ENCODE results near the gene AHNAK2. TPM values are rescaled to one million over a fixed set of nuclear protein-coding genes. Genes with fewer than 3 reads are reported as not detected.
"Not testable (repeated sequence)": the region's sequence is repeated elsewhere in the genome, so short reads cannot be mapped to it uniquely, and the experiment has no call there.

Gene AHNAK2
- total RNA-seq, 1 experiment from 2014 or later = 45.0 TPM

DNA sequence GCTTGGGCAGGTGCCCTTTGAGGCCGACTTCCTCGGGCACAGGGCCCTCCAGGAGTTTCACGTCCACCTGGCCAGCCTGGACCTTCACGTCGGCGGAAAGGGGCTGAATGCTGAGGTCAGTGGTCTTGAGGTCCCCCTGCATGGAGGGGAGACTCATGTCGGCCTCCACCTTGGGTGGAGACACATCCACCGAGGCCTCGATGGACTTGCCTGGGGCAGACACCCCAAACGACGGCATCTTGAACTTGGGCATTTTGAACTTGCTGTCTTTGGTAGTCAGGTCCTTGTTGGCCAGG lies 29.5 kb downstream of the AHNAK2 start:
- ATAC-seq (no peak), DNase-seq (ENCODE audit: low read depth, low spot score) (no peak)
- Histone ChIP-seq H3K27ac (ENCODE audit: low read depth, low read length) (no peak overlapping the region), H3K4me2 (ENCODE audit: low read length) (no peak overlapping the region), H3K36me3 (ENCODE audit: control insufficient read depth in 1 of 2, insufficient read depth in 2 of 2, low read length in 2 of 2) (no peaks in the 10 kb centered on the region; a peak in 1 of 4 replicates), H2AFZ (ENCODE audit: low read depth, low read length, poor library complexity, severe bottlenecking) (no peak overlapping the region), H3K4me1 (ENCODE audit: control insufficient read depth in 1 of 2, insufficient read depth in 2 of 2, low read length in 2 of 2) (no peaks in the 10 kb centered on the region), H3K9ac (ENCODE audit: low read length) (no peak overlapping the region), H3K4me3 (replicated peaks in 1 of 2; ENCODE audit: low read depth in 1 of 2, low read length in 2 of 2) (no peak overlapping the region), H3K27me3 (ENCODE audit: insufficient read depth, low read length) (no peaks in the 10 kb centered on the region), H3K9me3 (ENCODE audit: control insufficient read depth in 1 of 2, insufficient read depth in 1 of 2, low read depth in 1 of 2, low read length in 2 of 2) (no peaks in the 10 kb centered on the region), H4K20me1 (ENCODE audit: insufficient read depth) (no peaks in the 10 kb centered on the region), H3K9me2 (ENCODE audit: insufficient read depth) (no peaks in the 10 kb centered on the region), H3K79me2 (ENCODE audit: insufficient read depth, low read length) (no peaks in the 10 kb centered on the region)
- ChIA-PET RAD21 (ENCODE audit: low non-redundant PET in 1 of 2, low total read pairs in 2 of 2, uncharacterized antibody in 2 of 2, unreplicated experiment in 2 of 2) (no interaction called here), CTCF (no interaction called here), POLR2A (no interaction called here)
- no TSS peak for BruUV-seq (replicated peaks)
- TF ChIP-seq YY1 (IDR thresholded peaks at IDR 0.05; ENCODE audit: extremely low read depth, insufficient replicate concordance, low read depth, low read length) = no peak
- no peak for TF ChIP-seq EZH2phosphoT487 (IDR thresholded peaks at IDR 0.05; ENCODE audit: borderline replicate concordance)
- TF ChIP-seq POLR2A (IDR thresholded peaks at IDR 0.05; ENCODE audit: borderline replicate concordance, extremely low read depth, insufficient read depth, insufficient read length) = no peak
- no peak for TF ChIP-seq SIN3A (IDR thresholded peaks at IDR 0.05; ENCODE audit: low read depth)
- TF ChIP-seq CBX3 (IDR thresholded peaks at IDR 0.05; ENCODE audit: low read depth) = no peak
- TF ChIP-seq SRF (IDR thresholded peaks at IDR 0.05; ENCODE audit: low read depth) = no peak
- TF ChIP-seq ZNF274 (IDR thresholded peaks at IDR 0.05; ENCODE audit: low read depth, low read length) = no peak
- no peak for TF ChIP-seq TCF7L2 (IDR thresholded peaks at IDR 0.05; ENCODE audit: borderline replicate concordance, extremely low read depth, insufficient read depth, insufficient read length)
- TF ChIP-seq CTCF (IDR thresholded peaks at IDR 0.05 in 2 of 3, conservative IDR thresholded peaks at IDR 0.05 in 1 of 3; ENCODE audit: borderline replicate concordance in 1 of 3, insufficient read depth in 1 of 3, low read depth in 2 of 3, low read length in 2 of 3) = no peak
- TF ChIP-seq EGR1 (IDR thresholded peaks at IDR 0.05; ENCODE audit: low read depth) = no peak
- intact Hi-C loops (cut with micrococcal nuclease) = no loop called here

DNA sequence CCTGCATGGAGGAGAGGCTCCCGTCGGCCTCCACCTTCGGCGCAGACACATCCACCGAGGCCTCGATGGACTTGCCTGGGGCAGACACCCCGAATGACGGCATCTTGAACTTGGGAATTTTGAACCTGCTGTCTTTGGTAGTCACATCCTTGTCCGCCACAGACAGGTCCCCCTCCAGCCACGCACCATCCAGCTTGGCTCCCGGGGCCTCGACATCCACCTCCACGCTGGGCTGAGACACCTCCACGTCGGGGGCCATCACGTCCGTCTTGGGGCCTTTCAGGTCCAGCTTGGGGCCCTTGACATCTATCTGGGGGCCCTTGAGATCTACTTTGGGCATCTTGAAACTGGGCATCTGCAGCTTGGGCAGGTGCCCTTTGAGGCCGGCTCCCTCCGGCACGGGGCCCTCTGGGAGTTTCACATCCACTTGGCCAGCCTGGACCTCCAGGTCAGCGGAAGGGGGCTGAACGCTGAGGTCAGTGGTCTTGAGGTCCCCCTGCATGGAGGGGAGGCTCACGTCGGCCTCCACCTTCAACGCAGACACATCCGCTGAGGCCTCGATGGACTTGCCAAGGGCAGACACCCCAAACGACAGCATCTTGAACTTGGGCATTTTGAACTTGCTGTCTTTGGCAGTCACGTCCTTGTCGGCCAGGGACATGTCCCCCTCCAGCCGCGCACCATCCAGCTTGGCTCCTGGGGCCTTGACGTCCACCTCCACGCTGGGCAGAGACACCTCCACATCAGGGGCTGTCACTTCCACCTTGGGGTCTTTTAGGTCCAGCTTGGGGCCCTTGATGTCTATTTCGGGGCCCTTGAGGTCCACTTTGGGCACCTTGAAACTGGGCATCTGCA lies 30.1 kb downstream of the AHNAK2 start:
- H3K4me2 ChIP-seq (ENCODE audit: low read length); H3K27me3 ChIP-seq (ENCODE audit: insufficient read depth, low read length); H3K9me2 ChIP-seq (ENCODE audit: insufficient read depth); H3K4me3 ChIP-seq (replicated peaks in 1 of 2; ENCODE audit: low read depth in 1 of 2, low read length in 2 of 2); H3K36me3 ChIP-seq (ENCODE audit: control insufficient read depth in 1 of 2, insufficient read depth in 2 of 2, low read length in 2 of 2); H3K9me3 ChIP-seq (ENCODE audit: control insufficient read depth in 1 of 2, insufficient read depth in 1 of 2, low read depth in 1 of 2, low read length in 2 of 2); POLR2A ChIA-PET; H3K79me2 ChIP-seq (ENCODE audit: insufficient read depth, low read length); DNase-seq (ENCODE audit: low read depth, low spot score); H2AFZ ChIP-seq (ENCODE audit: low read depth, low read length, poor library complexity, severe bottlenecking); H3K4me1 ChIP-seq (ENCODE audit: control insufficient read depth in 1 of 2, insufficient read depth in 2 of 2, low read length in 2 of 2); ATAC-seq; H3K27ac ChIP-seq (ENCODE audit: low read depth, low read length); H4K20me1 ChIP-seq (ENCODE audit: insufficient read depth); RAD21 ChIA-PET (ENCODE audit: low non-redundant PET in 1 of 2, low total read pairs in 2 of 2, uncharacterized antibody in 2 of 2, unreplicated experiment in 2 of 2); intact Hi-C loops (cut with micrococcal nuclease); CTCF ChIA-PET; BruUV-seq (replicated peaks); H3K9ac ChIP-seq (ENCODE audit: low read length): not testable (repeated sequence)

GRCh38 chr14:104947201-104947600 lies 31.0 kb downstream of the AHNAK2 start:
- H3K79me2 ChIP-seq (ENCODE audit: insufficient read depth, low read length); BruUV-seq (replicated peaks); ATAC-seq; H3K36me3 ChIP-seq (ENCODE audit: control insufficient read depth in 1 of 2, insufficient read depth in 2 of 2, low read length in 2 of 2); H3K9ac ChIP-seq (ENCODE audit: low read length); H3K9me2 ChIP-seq (ENCODE audit: insufficient read depth); POLR2A ChIA-PET; H2AFZ ChIP-seq (ENCODE audit: low read depth, low read length, poor library complexity, severe bottlenecking); H4K20me1 ChIP-seq (ENCODE audit: insufficient read depth); intact Hi-C loops (cut with micrococcal nuclease); RAD21 ChIA-PET (ENCODE audit: low non-redundant PET in 1 of 2, low total read pairs in 2 of 2, uncharacterized antibody in 2 of 2, unreplicated experiment in 2 of 2); H3K27me3 ChIP-seq (ENCODE audit: insufficient read depth, low read length); H3K4me1 ChIP-seq (ENCODE audit: control insufficient read depth in 1 of 2, insufficient read depth in 2 of 2, low read length in 2 of 2); CTCF ChIA-PET; H3K4me2 ChIP-seq (ENCODE audit: low read length); H3K4me3 ChIP-seq (replicated peaks in 1 of 2; ENCODE audit: low read depth in 1 of 2, low read length in 2 of 2); H3K9me3 ChIP-seq (ENCODE audit: control insufficient read depth in 1 of 2, insufficient read depth in 1 of 2, low read depth in 1 of 2, low read length in 2 of 2); H3K27ac ChIP-seq (ENCODE audit: low read depth, low read length); DNase-seq (ENCODE audit: low read depth, low spot score): not testable (repeated sequence)

Measured in HCT116 (cell line).